Prostate gland (tissue), 2 donors: ENCODE data around the gene MUC12. TPM values are rescaled to one million over a fixed set of nuclear protein-coding genes. Genes with fewer than 3 reads are reported as not detected.

Experiments used
- DNase-seq: peaks from one replicate; pipeline ENCODE4 v3.0.0-alpha.2; 2019; ENCODE audit warnings: low spot score
- H3K27ac ChIP-seq, 2 donors: fragments of 200-600 bp; sonication (generic); 2 replicates each; pipeline ENCODE4 v1.5.1; 2017 to 2019
- H3K27me3 ChIP-seq: fragments of 200-600 bp; sonication (generic); replicated peaks from 2 replicates; pipeline ENCODE4 v1.5.1; 2019; ENCODE audit not compliant: insufficient read depth
- H3K36me3 ChIP-seq, 2 donors: fragments of 200-600 bp; sonication (generic); 1 replicate in 1 of 2; 2 replicates in 1 of 2; pipeline versions ENCODE4 v1.5.1 to v1.8.1; 2017 to 2019
- H3K4me1 ChIP-seq: fragments of 200-600 bp; sonication (generic); replicated peaks from 2 replicates; pipeline ENCODE4 v1.5.1; 2019
- H3K4me3 ChIP-seq, 2 donors: fragments of 200-600 bp; sonication (generic); 2 replicates each; pipeline ENCODE4 v1.5.1; 2017 to 2019
- H3K9me3 ChIP-seq: fragments of 200-600 bp; sonication (generic); 2 replicates; pipeline ENCODE4 v1.5.1; 2017
- CTCF ChIP-seq, 4 experiments: fragments of 200-600 bp in 2 of 4; fragments of 450-650 bp in 2 of 4; sonication (generic) in 2 of 4; IDR thresholded peaks; 1 replicate in 3 of 4; 2 replicates in 1 of 4; pipeline ENCODE4 v1.5.1; 2016 to 2019; ENCODE audit warnings: antibody characterized with exemption in 4 of 4, mild to moderate bottlenecking in 2 of 4, moderate library complexity in 2 of 4
- POLR2A ChIP-seq: fragments of 450-650 bp; IDR thresholded peaks from one replicate; pipeline ENCODE4 v1.6.1; 2016; ENCODE audit warnings: antibody characterized with exemption, mild to moderate bottlenecking
- POLR2AphosphoS5 ChIP-seq: sonication (generic); formaldehyde crosslinking; IDR thresholded peaks from one replicate; pipeline ENCODE4 v1.6.1; 2017; ENCODE audit warnings: antibody characterized with exemption
- WGBS: methylation state at CpG from one replicate; pipeline ENCODE4 v1.1.5; 2018; 5-methylcytosine and 5-hydroxymethylcytosine counted together
- intact Hi-C: fragments of 100-400 bp; cut with DNase I; formaldehyde crosslinking; loops from one replicate; pipeline ENCODE4 v1.14.2; 2022
- small RNA-seq, 2 donors: library from RNA; depleted of rRNA; stranded (forward); fragments of <200 nt; gene quantifications; one replicate each; pipeline ENCODE3, GENCODE V24; 2016
- total RNA-seq, 2 donors: library from RNA; depleted of rRNA; stranded (reverse); fragments of >200 nt; gene quantifications; one replicate each; pipeline ENCODE4 v1.1.0, GENCODE V29; 2016

Gene MUC12
- total RNA-seq, 2 donors from 2014 or later = 4.0 to 20.9 TPM

DNA sequence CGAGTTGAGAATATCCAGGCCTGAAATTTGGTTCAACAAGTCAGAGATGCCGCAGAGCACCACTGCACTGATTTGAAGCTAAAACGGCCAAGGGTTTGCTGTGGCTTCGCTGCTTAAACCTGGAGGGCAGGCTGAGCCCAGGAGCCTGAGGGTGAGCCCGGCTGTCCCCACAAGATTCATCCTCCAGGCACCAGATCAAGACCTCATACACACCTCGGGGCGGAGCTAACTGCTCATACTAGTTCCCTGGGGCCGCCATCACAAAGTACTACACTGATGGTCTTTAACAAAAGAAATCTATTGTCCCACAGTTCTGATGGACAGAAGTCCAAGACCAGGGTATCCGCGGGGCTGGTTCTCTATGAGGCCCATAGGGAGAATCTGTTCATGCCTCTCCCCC is 99.0 kb downstream of the MUC12 start:
- no peaks in the 10 kb centered on the region for H3K27me3 ChIP-seq
- intact Hi-C loops = no loop called here
- DNase-seq = no peak
- whole genome bisulfite sequencing = 91% methylated on average over 10 of the region's 10 CpGs
- H3K27ac ChIP-seq = no peak overlapping the region
- no peaks in the 10 kb centered on the region for H3K4me1 ChIP-seq
- H3K9me3 ChIP-seq = no peaks in the 10 kb centered on the region
- no peaks in the 10 kb centered on the region for H3K36me3 ChIP-seq
- TF ChIP-seq POLR2AphosphoS5 (no peak), CTCF (IDR thresholded peaks at IDR 0.05) (no peak), POLR2A (no peak)
- no peak overlapping the region for H3K4me3 ChIP-seq

Small RNA genes within 50 kb of the gene (small RNA-seq; reads per million reads assigned to genes)
- 0 reads per million in 2 donors for gene RPS29P15

Other genes with a start within 250 kb of the MUC12 start
- gene EPO, start 249.1 kb upstream of the MUC12 start, total RNA-seq = 1 to 10 TPM in 1 of 2 donors, not detected in 1; 1.6 TPM
- under 1 TPM in 1 of 2 donors, not detected in 1; 0.17 TPM for gene ZAN, start 236.0 kb upstream of the MUC12 start, total RNA-seq
- 10 to 100 TPM; 78.6 to 80.8 TPM for gene EPHB4, start 142.0 kb upstream of the MUC12 start, total RNA-seq
- gene SLC12A9, start 116.9 kb upstream of the MUC12 start, total RNA-seq = 10 to 100 TPM; 22.0 to 29.4 TPM
- 100 to 1,000 TPM in 1 of 2 donors, 10 to 100 TPM in 1; 65.9 to 113 TPM for gene TRIP6, start 102.2 kb upstream of the MUC12 start, total RNA-seq
- gene SRRT, start 94.5 kb upstream of the MUC12 start, total RNA-seq = 100 to 1,000 TPM; 105 to 182 TPM
- gene UFSP1, start 79.8 kb upstream of the MUC12 start, total RNA-seq = 1 to 10 TPM; 6.4 to 8.4 TPM
- gene ACHE, start 73.7 kb upstream of the MUC12 start, total RNA-seq = 10 to 100 TPM in 1 of 2 donors, 1 to 10 TPM in 1; 6.6 to 17.5 TPM
- 10 to 100 TPM; 28.8 to 46.0 TPM for gene MUC3A, start 20.0 kb upstream of the MUC12 start, total RNA-seq
- gene MUC17, start 50.5 kb downstream of the MUC12 start, total RNA-seq = under 1 TPM in 1 of 2 donors, not detected in 1; 0.23 TPM
- 10 to 100 TPM; 32.0 to 36.1 TPM for gene TRIM56, start 115.9 kb downstream of the MUC12 start, total RNA-seq
- gene SERPINE1, start 157.5 kb downstream of the MUC12 start, total RNA-seq = 10 to 100 TPM in 1 of 2 donors, 1 to 10 TPM in 1; 3.7 to 24.4 TPM
- gene AP1S1, start 184.9 kb downstream of the MUC12 start, total RNA-seq = 10 to 100 TPM; 47.2 to 90.0 TPM
- gene VGF, start 196.0 kb downstream of the MUC12 start, total RNA-seq = under 1 TPM; 0.14 to 0.68 TPM
- gene NAT16, start 210.7 kb downstream of the MUC12 start, total RNA-seq = not detected
- not detected for gene MOGAT3, start 231.5 kb downstream of the MUC12 start, total RNA-seq
- 10 to 100 TPM; 24.2 to 52.5 TPM for gene PLOD3, start 248.0 kb downstream of the MUC12 start, total RNA-seq
- 100 to 1,000 TPM in 1 of 2 donors, 10 to 100 TPM in 1; 75.2 to 109 TPM for gene ZNHIT1, start 248.6 kb downstream of the MUC12 start, total RNA-seq